MM.1S (cell line): ENCODE measurements around the gene THOC2.
"Not testable (repeated sequence)": the region's sequence is repeated elsewhere in the genome, so short reads cannot be mapped to it uniquely, and the experiment has no call there.

Source experiments
- CTCF ChIP-seq: fragments of 300-600 bp; sonication (generic); IDR thresholded peaks from 2 replicates; pipeline ENCODE4 v1.5.1; 2016; ENCODE audit warnings: antibody characterized with exemption, low read length, mixed read lengths
- EZH2phosphoT487 ChIP-seq: fragments of 300-600 bp; sonication (generic); IDR thresholded peaks from 2 replicates; pipeline ENCODE4 v1.6.1; 2018; ENCODE audit warnings: antibody characterized with exemption, low read length

- TF ChIP-seq CTCF, EZH2phosphoT487: not testable (repeated sequence)
Measured at GRCh38 chrX:123574027-123574426, 158.8 kb downstream of the THOC2 start.
